CD4-positive, alpha-beta T cell (primary cell): Measurements from ENCODE around the gene B4GALT1. TPM values are rescaled to one million over a fixed set of nuclear protein-coding genes. Genes with fewer than 3 reads are reported as not detected.

Source experiments
- ATAC-seq: fragments of 200-7000 bp; cut with Tn5 transposase; one replicate; pipeline ENCODE4 v1.10.0; 2022; ENCODE audit warnings: mild to moderate bottlenecking; ENCODE audit not compliant: poor library complexity
- CTCF ChIA-PET: fragments of 350-600 bp; sonication (Branson Sonifier 250); formaldehyde crosslinking; loops from one replicate; lab custom pipeline; 2021; ENCODE audit warnings: antibody characterized with exemption, inconsistent platforms; lab: Charles Lee
- POLR2A ChIA-PET: fragments of 350-600 bp; sonication (Branson Sonifier 250); formaldehyde crosslinking; loops from one replicate; lab custom pipeline; 2021; ENCODE audit warnings: antibody characterized with exemption, inconsistent platforms; lab: Charles Lee
- DNase-seq, 14 experiments: peaks; one replicate each; pipeline ENCODE4 v3.0.0-alpha.2; 2013 to 2020; ENCODE audit warnings: mixed read lengths in 2 of 14
- H3K27ac ChIP-seq, 2 donors: one replicate each; pipeline versions ENCODE4 v1.5.1 to v1.7.0; 2013; ENCODE audit warnings: low read length in 2 of 2, low read depth in 1 of 2, mild to moderate bottlenecking in 1 of 2
- H3K27me3 ChIP-seq, 2 experiments: 1 replicate in 1 of 2; 2 replicates in 1 of 2; pipeline versions ENCODE4 v1.6.1 to v1.7.0; 2013; ENCODE audit warnings: low read length in 2 of 2, control low read depth in 1 of 2, mild to moderate bottlenecking in 1 of 2, moderate library complexity in 1 of 2; ENCODE audit not compliant: insufficient read depth in 2 of 2, control insufficient read depth in 1 of 2
- H3K36me3 ChIP-seq: one replicate; pipeline ENCODE4 v1.6.1; 2013; ENCODE audit warnings: low read length, control low read depth; ENCODE audit not compliant: insufficient read depth
- H3K4me1 ChIP-seq: one replicate; pipeline ENCODE4 v1.6.1; 2013; ENCODE audit warnings: low read length, control low read depth; ENCODE audit not compliant: insufficient read depth
- H3K4me3 ChIP-seq: one replicate; pipeline ENCODE4 v1.5.1; 2013; ENCODE audit warnings: mild to moderate bottlenecking, low read length, moderate library complexity
- H3K9me3 ChIP-seq, 2 experiments: 1 replicate in 1 of 2; 2 replicates in 1 of 2; pipeline versions ENCODE4 v1.6.1 to v1.7.0; 2013; ENCODE audit warnings: low read length in 2 of 2, mild to moderate bottlenecking in 2 of 2, control low read depth in 1 of 2, moderate library complexity in 1 of 2; ENCODE audit not compliant: control insufficient read depth in 1 of 2, insufficient read depth in 1 of 2
- H3K27ac Mint-ChIP-seq: one replicate; pipeline ENCODE4 v1.8.0; 2020; ENCODE audit warnings: mixed read lengths
- H3K27me3 Mint-ChIP-seq: one replicate; pipeline ENCODE4 v1.8.0; 2021; ENCODE audit warnings: mixed read lengths
- H3K36me3 Mint-ChIP-seq: one replicate; pipeline ENCODE4 v1.8.0; 2021; ENCODE audit warnings: low read depth, mixed read lengths
- H3K4me1 Mint-ChIP-seq: one replicate; pipeline ENCODE4 v1.8.0; 2021; ENCODE audit warnings: low read depth, mixed read lengths
- H3K4me3 Mint-ChIP-seq: one replicate; pipeline ENCODE4 v1.8.0; 2020; ENCODE audit warnings: mild to moderate bottlenecking, mixed read lengths
- H3K9me3 Mint-ChIP-seq: one replicate; pipeline ENCODE4 v1.8.0; 2020; ENCODE audit warnings: mixed read lengths
- CTCF ChIP-seq: fragments of 200-600 bp; IDR thresholded peaks from one replicate; pipeline ENCODE4 v1.8.0; 2022; ENCODE audit warnings: antibody characterized with exemption, mild to moderate bottlenecking
- intact Hi-C, 2 experiments: fragments of 100-400 bp; cut with DNase I in 1 of 2; cut with micrococcal nuclease in 1 of 2; formaldehyde crosslinking; loops; one replicate each; pipeline versions ENCODE4 v1.15.1 to v1.9.0; 2023 to 2025; cut with DNase I, micrococcal nuclease
- total RNA-seq, 174 experiments: library from RNA in 2 of 174; stranded (reverse) in 2 of 174; gene quantifications; one replicate each; pipeline ENCODE4 v1.2.3 and lab custom pipeline; 2021 to 2026

The B4GALT1 gene
- total RNA-seq, 2 experiments from 2014 or later, result 74.7 to 77.0 TPM

- no peak overlapping the region for H3K27ac Mint-ChIP-seq
- no peaks in the 10 kb centered on the region for H3K9me3 ChIP-seq
- POLR2A ChIA-PET, result no interaction called here
- no peaks in the 10 kb centered on the region for H3K27me3 Mint-ChIP-seq
- H3K4me3 Mint-ChIP-seq, result no peak overlapping the region
- no peaks in the 10 kb centered on the region for H3K27me3 ChIP-seq
- peaks cover 5% of the 10 kb centered on the region for H3K36me3 ChIP-seq
- H3K27ac ChIP-seq, result no peak overlapping the region
- H3K4me1 ChIP-seq, result no peaks in the 10 kb centered on the region
- H3K4me1 Mint-ChIP-seq, result no peaks in the 10 kb centered on the region
- no peak for DNase-seq
- H3K9me3 Mint-ChIP-seq, result no peaks in the 10 kb centered on the region
- no peak for ATAC-seq
- H3K36me3 Mint-ChIP-seq, result peaks cover 13% of the 10 kb centered on the region
- intact Hi-C loops, result no loop called here
- TF ChIP-seq CTCF, result no peak
- CTCF ChIA-PET, result no interaction called here
- H3K4me3 ChIP-seq, result no peak overlapping the region
Observed at GRCh38 chr9:33105959-33106358, 61.2 kb downstream of the B4GALT1 start.

- ChIA-PET CTCF (no interaction called here), POLR2A (no interaction called here)
- Histone ChIP-seq H3K4me1 (no peaks in the 10 kb centered on the region), H3K27ac (no peak overlapping the region), H3K4me3 (no peak overlapping the region), H3K27me3 (no peaks in the 10 kb centered on the region), H3K9me3 (no peaks in the 10 kb centered on the region), H3K36me3 (peaks cover 5% of the 10 kb centered on the region)
- intact Hi-C loops, result no loop called here
- peaks cover 8% of the 10 kb centered on the region for H3K36me3 Mint-ChIP-seq
- ATAC-seq (no peak), DNase-seq (no peak)
- no peaks in the 10 kb centered on the region for H3K9me3 Mint-ChIP-seq
- no peaks in the 10 kb centered on the region for H3K4me1 Mint-ChIP-seq
- no peaks in the 10 kb centered on the region for H3K27me3 Mint-ChIP-seq
- no peak overlapping the region for H3K27ac Mint-ChIP-seq
- no peak overlapping the region for H3K4me3 Mint-ChIP-seq
- no peak for TF ChIP-seq CTCF
Observed at GRCh38 chr9:33105504-33105903, 61.6 kb downstream of the B4GALT1 start.

GRCh38 chr9:33104401-33104800 is 62.7 kb downstream of the B4GALT1 start:
- intact Hi-C loops, result no loop called here
- Mint-ChIP-seq H3K4me1 (no peaks in the 10 kb centered on the region), H3K36me3 (peaks cover 2% of the 10 kb centered on the region), H3K9me3 (no peaks in the 10 kb centered on the region), H3K27me3 (no peaks in the 10 kb centered on the region), H3K27ac (no peak overlapping the region), H3K4me3 (no peak overlapping the region)
- ChIA-PET POLR2A (no interaction called here), CTCF (interaction anchor here (0.7 kb wide), 1 partner anchor 737 kb away, joined by 3 read pairs; no protein-coding TSS in a partner anchor)
- Histone ChIP-seq H3K9me3 (no peaks in the 10 kb centered on the region), H3K27me3 (no peaks in the 10 kb centered on the region), H3K4me1 (no peaks in the 10 kb centered on the region), H3K4me3 (no peak overlapping the region), H3K36me3 (no peaks in the 10 kb centered on the region), H3K27ac (no peak overlapping the region)
- no peak for TF ChIP-seq CTCF
- ATAC-seq (no peak), DNase-seq (no peak)
